ENCODE results near the gene SIAH2. TPM values are rescaled to one million over a fixed set of nuclear protein-coding genes. Genes with fewer than 3 reads are reported as not detected.

SIAH2 gene
- total RNA-seq, 1 donor from 2014 or later, result 51.6 TPM

- intact Hi-C loops (cut with micrococcal nuclease), result no loop called here
These were observed 25.8 kb downstream of the SIAH2 start for GRCh38 chr3:150736903-150737832.

- intact Hi-C loops (cut with micrococcal nuclease), result no loop called here
These were observed 26.7 kb downstream of the SIAH2 start for GRCh38 chr3:150736316-150736719.

GRCh38 chr3:150734795-150735119, 28.2 kb downstream of the SIAH2 start:
- intact Hi-C loops (cut with micrococcal nuclease), result no loop called here

- intact Hi-C loops (cut with micrococcal nuclease), result no loop called here
These were observed 28.8 kb downstream of the SIAH2 start for GRCh38 chr3:150733936-150734794.

- intact Hi-C loops (cut with micrococcal nuclease), result no loop called here
These were observed 29.5 kb downstream of the SIAH2 start for GRCh38 chr3:150733373-150733935.

GRCh38 chr3:150729682-150730360, 33.1 kb downstream of the SIAH2 start:
- intact Hi-C loops (cut with micrococcal nuclease), result no loop called here

- intact Hi-C loops (cut with micrococcal nuclease), result no loop called here
These were observed 35.1 kb downstream of the SIAH2 start for GRCh38 chr3:150727653-150728502.

- intact Hi-C loops (cut with micrococcal nuclease), result no loop called here
These were observed 37.4 kb downstream of the SIAH2 start for GRCh38 chr3:150725548-150725947.

GRCh38 chr3:150723946-150724345, 39.0 kb downstream of the SIAH2 start:
- intact Hi-C loops (cut with micrococcal nuclease), result no loop called here

- intact Hi-C loops (cut with micrococcal nuclease), result no loop called here
These were observed 40.7 kb downstream of the SIAH2 start for GRCh38 chr3:150722267-150722666.

GRCh38 chr3:150721285-150722130, 41.5 kb downstream of the SIAH2 start:
- intact Hi-C loops (cut with micrococcal nuclease), result loop anchor here (1.0 kb wide), 9 partner anchors 18 to 425 kb away; partner anchors contain the start of gene ERICH6

GRCh38 chr3:150720444-150720843, 42.5 kb downstream of the SIAH2 start:
- intact Hi-C loops (cut with micrococcal nuclease), result no loop called here

GRCh38 chr3:150710097-150710496, 52.9 kb downstream of the SIAH2 start:
- intact Hi-C loops (cut with micrococcal nuclease), result no loop called here

- intact Hi-C loops (cut with micrococcal nuclease), result loop anchor here (1.0 to 5.0 kb wide), 12 partner anchors 17 to 1617 kb away; partner anchors contain the start of genes EIF2A, HLTF, SELENOT and SERP1
These were observed 59.1 kb downstream of the SIAH2 start, which contains the start of gene ERICH6 for GRCh38 chr3:150703756-150704344. ERICH6 (minus strand) TSS chr3:150703920; CDS start chr3:150703898, 22 bp downstream.

GRCh38 chr3:150703299-150703755, 59.6 kb downstream of the SIAH2 start:
- intact Hi-C loops (cut with micrococcal nuclease), result loop anchor here (1.0 to 5.0 kb wide), 10 partner anchors 18 to 1616 kb away; partner anchors contain the start of genes EIF2A, HLTF, SELENOT and SERP1

- intact Hi-C loops (cut with micrococcal nuclease), result no loop called here
These were observed 63.8 kb downstream of the SIAH2 start for GRCh38 chr3:150699068-150699639.

- intact Hi-C loops (cut with micrococcal nuclease), result no loop called here
These were observed 65.3 kb downstream of the SIAH2 start for GRCh38 chr3:150697646-150698045.

- intact Hi-C loops (cut with micrococcal nuclease), result no loop called here
These were observed 71.4 kb downstream of the SIAH2 start for GRCh38 chr3:150691414-150692040.

Measured in T-helper 1 cell treated with Interleukin-12 subunit alpha and Interleukin-12 subunit beta and Interleukin-4 antibody, amounts not matched to agents 30 ng/mL and 1 ng/mL, for 36 hours (primary cell).